IPS-15b (cell line): Measurements from ENCODE around the gene GLP2R.

Experiments
- H3K27me3 ChIP-seq: one replicate; pipeline ENCODE4 v1.6.1; 2013; ENCODE audit warnings: low read length; ENCODE audit not compliant: control insufficient read depth, insufficient read depth
- H3K36me3 ChIP-seq: one replicate; pipeline ENCODE4 v1.6.1; 2013; ENCODE audit warnings: low read length; ENCODE audit not compliant: control insufficient read depth, insufficient read depth
- H3K4me1 ChIP-seq: one replicate; pipeline ENCODE4 v1.6.1; 2013; ENCODE audit warnings: mild to moderate bottlenecking, low read length; ENCODE audit not compliant: control insufficient read depth, insufficient read depth
- H3K4me3 ChIP-seq: one replicate; pipeline ENCODE4 v1.5.1; 2013; ENCODE audit warnings: low read depth, low read length
- H3K9ac ChIP-seq: one replicate; pipeline ENCODE4 v1.6.1; 2013; ENCODE audit warnings: low read depth, mild to moderate bottlenecking, low read length
- H3K9me3 ChIP-seq: one replicate; pipeline ENCODE4 v1.6.1; 2013; ENCODE audit warnings: mild to moderate bottlenecking, low read length; ENCODE audit not compliant: control insufficient read depth, insufficient read depth

GLP2R gene

DNA sequence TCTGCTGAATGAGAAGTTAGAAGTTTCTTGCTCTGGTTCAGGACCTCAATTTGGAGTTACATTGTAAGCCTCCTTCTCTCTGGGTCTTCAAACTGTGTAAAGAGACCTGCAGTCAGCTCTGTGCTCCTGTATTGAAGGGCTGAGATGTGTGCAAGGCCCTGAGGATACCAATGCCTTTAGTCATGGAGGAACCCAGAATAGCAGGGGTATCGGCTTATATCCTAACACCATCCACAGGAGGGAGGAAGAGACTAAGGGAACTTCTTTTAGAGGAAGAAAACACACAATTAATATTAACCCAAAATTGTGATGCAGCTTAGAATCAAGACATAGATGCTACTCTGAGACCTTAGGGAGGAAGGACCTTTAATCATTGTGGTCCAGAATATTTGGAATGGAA, 36.5 kb downstream of the GLP2R start:
- Histone ChIP-seq H3K9me3 (no peaks in the 10 kb centered on the region), H3K9ac (no peak overlapping the region), H3K27me3 (no peaks in the 10 kb centered on the region), H3K36me3 (no peaks in the 10 kb centered on the region), H3K4me3 (no peak overlapping the region), H3K4me1 (no peaks in the 10 kb centered on the region)

DNA sequence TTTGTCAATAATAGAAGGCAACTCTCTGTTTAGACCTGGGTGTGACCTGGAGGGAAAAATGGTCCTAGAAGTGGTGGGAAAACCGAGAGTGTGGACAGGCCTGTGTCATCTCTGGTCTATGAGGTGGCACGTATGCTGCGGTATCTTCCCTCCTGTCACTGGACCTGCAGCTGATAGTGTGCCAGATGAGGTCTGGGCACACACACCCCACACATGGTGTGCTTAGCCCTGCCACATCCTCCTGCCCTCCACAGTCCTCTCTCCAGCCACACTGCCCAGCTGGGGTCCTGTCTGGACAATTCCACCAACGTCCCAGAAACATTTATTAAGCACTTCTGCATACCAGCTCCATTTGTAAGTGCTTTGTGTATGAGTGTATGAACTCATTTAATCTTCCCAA, 37.2 kb downstream of the GLP2R start:
- Histone ChIP-seq H3K4me3 (no peak overlapping the region), H3K36me3 (no peaks in the 10 kb centered on the region), H3K4me1 (no peaks in the 10 kb centered on the region), H3K9ac (no peak overlapping the region), H3K27me3 (no peaks in the 10 kb centered on the region), H3K9me3 (no peaks in the 10 kb centered on the region)

DNA sequence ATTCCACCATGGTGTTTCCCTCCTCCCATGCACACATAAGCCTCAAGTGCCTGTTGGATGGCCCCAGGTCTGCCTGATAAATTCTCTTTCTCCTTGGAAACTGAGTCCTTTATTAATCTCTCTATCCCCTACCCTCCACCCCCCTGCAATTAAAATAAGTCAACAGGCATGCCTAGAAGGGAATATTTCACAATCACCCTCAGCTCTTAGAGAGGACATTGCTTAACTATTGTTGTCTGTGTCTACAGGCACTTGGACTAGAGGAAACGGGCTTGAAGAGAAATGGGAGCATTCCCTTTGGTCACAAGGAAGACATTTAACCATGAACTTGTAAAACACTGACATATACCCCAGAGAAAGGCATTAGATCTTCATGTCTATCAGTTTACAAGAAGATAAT, 39.9 kb downstream of the GLP2R start:
- no peak overlapping the region for H3K4me3 ChIP-seq
- H3K27me3 ChIP-seq, result no peaks in the 10 kb centered on the region
- no peaks in the 10 kb centered on the region for H3K9me3 ChIP-seq
- H3K9ac ChIP-seq, result no peak overlapping the region
- no peaks in the 10 kb centered on the region for H3K4me1 ChIP-seq
- no peaks in the 10 kb centered on the region for H3K36me3 ChIP-seq

- H3K4me1 ChIP-seq, result no peaks in the 10 kb centered on the region
Observed at GRCh38 chr17:9868552-9868951, 42.8 kb downstream of the GLP2R start.

GRCh38 chr17:9872852-9873251, 47.1 kb downstream of the GLP2R start:
- no peak overlapping the region for H3K4me3 ChIP-seq
- no peaks in the 10 kb centered on the region for H3K27me3 ChIP-seq
- H3K9me3 ChIP-seq, result no peaks in the 10 kb centered on the region
- H3K36me3 ChIP-seq, result no peaks in the 10 kb centered on the region
- no peaks in the 10 kb centered on the region for H3K4me1 ChIP-seq
- no peak overlapping the region for H3K9ac ChIP-seq

More at GRCh38 chr17:9868552-9868951, 42.8 kb downstream of the GLP2R start:
- no peak overlapping the region for H3K4me3 ChIP-seq
- H3K27me3 ChIP-seq, result no peaks in the 10 kb centered on the region
- H3K9ac ChIP-seq, result no peak overlapping the region
- H3K9me3 ChIP-seq, result no peaks in the 10 kb centered on the region
- no peaks in the 10 kb centered on the region for H3K36me3 ChIP-seq

DNA sequence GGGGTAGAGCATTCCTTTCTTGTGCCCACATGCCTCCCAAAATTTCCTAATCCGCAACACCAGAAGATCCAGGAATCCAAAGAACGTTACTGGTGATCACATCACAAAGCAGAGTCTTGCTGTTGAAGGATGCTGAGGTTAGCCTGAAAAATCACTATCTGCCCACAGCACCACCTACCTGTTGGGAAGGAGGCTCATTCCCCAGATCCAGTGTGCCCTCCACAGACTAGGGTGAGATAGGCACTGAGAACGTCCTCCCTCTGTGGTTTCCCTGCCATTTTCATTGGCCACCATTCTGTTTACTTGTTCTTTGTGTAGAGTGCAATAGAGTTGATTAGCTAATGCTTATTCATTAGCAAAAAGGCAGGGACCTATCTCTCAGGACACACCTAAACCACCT, 49.0 kb downstream of the GLP2R start:
- Histone ChIP-seq H3K4me3 (no peak overlapping the region), H3K36me3 (no peaks in the 10 kb centered on the region), H3K9ac (no peak overlapping the region), H3K27me3 (no peaks in the 10 kb centered on the region), H3K4me1 (no peaks in the 10 kb centered on the region), H3K9me3 (no peaks in the 10 kb centered on the region)

GRCh38 chr17:9875441-9875840, 49.7 kb downstream of the GLP2R start:
- H3K4me1 ChIP-seq, result no peaks in the 10 kb centered on the region
- H3K36me3 ChIP-seq, result no peaks in the 10 kb centered on the region
- H3K27me3 ChIP-seq, result no peaks in the 10 kb centered on the region
- H3K4me3 ChIP-seq, result no peak overlapping the region
- no peak overlapping the region for H3K9ac ChIP-seq
- no peaks in the 10 kb centered on the region for H3K9me3 ChIP-seq

DNA sequence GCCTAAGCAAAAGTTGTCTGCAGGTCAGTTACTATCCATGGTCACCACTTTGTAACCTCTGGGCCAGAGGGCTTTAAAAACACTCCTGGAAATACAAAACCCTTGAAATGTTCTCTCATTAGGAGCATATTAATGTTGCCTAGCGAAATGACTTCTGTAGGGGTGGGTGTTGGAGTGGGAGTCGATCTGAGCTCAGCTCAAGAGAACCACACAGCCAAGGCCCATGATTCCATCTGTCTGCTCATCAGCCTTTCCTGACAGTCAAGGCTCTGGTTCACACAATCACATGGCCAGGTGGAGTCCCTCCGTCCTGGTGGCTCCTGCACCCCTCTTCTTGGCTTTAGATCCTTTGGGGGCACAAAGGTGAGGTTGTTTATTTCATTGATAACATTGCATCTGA, 52.6 kb downstream of the GLP2R start:
- no peaks in the 10 kb centered on the region for H3K9me3 ChIP-seq
- no peak overlapping the region for H3K4me3 ChIP-seq
- H3K36me3 ChIP-seq, result no peaks in the 10 kb centered on the region
- H3K4me1 ChIP-seq, result no peaks in the 10 kb centered on the region
- H3K27me3 ChIP-seq, result no peaks in the 10 kb centered on the region
- H3K9ac ChIP-seq, result no peak overlapping the region

- Histone ChIP-seq H3K9me3 (no peaks in the 10 kb centered on the region), H3K4me1 (no peaks in the 10 kb centered on the region), H3K4me3 (no peak overlapping the region), H3K36me3 (no peaks in the 10 kb centered on the region), H3K9ac (no peak overlapping the region), H3K27me3 (no peaks in the 10 kb centered on the region)
Observed at GRCh38 chr17:9878786-9879525, 53.2 kb downstream of the GLP2R start.

DNA sequence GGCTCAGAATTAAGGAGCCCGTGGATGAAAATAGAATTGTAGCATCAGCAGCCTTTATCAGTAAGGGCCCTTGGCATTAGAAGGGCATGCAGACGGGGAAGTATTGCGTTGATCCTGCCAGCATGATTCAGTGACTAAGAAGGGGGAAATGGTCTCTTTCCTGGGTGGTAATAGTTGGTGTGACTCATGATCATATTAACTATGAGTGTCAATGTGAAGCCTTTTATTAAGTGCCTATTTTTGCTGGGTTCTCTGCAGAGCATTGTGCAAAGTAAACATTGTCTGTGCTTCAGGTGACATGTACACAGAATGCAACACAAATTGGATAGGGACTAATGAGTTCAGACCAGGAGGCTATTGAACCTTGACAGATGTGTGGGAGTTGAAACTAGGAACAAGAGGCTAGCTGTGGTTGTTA, 54.9 kb downstream of the GLP2R start:
- H3K9ac ChIP-seq, result no peak overlapping the region
- H3K4me1 ChIP-seq, result no peaks in the 10 kb centered on the region
- no peaks in the 10 kb centered on the region for H3K27me3 ChIP-seq
- H3K36me3 ChIP-seq, result no peaks in the 10 kb centered on the region
- peaks cover 2% of the 10 kb centered on the region for H3K9me3 ChIP-seq
- H3K4me3 ChIP-seq, result no peak overlapping the region

GRCh38 chr17:9883451-9883850, 57.7 kb downstream of the GLP2R start:
- Histone ChIP-seq H3K36me3 (no peaks in the 10 kb centered on the region), H3K9me3 (peaks cover 2% of the 10 kb centered on the region), H3K9ac (no peak overlapping the region), H3K4me1 (no peaks in the 10 kb centered on the region), H3K27me3 (no peaks in the 10 kb centered on the region), H3K4me3 (no peak overlapping the region)

DNA sequence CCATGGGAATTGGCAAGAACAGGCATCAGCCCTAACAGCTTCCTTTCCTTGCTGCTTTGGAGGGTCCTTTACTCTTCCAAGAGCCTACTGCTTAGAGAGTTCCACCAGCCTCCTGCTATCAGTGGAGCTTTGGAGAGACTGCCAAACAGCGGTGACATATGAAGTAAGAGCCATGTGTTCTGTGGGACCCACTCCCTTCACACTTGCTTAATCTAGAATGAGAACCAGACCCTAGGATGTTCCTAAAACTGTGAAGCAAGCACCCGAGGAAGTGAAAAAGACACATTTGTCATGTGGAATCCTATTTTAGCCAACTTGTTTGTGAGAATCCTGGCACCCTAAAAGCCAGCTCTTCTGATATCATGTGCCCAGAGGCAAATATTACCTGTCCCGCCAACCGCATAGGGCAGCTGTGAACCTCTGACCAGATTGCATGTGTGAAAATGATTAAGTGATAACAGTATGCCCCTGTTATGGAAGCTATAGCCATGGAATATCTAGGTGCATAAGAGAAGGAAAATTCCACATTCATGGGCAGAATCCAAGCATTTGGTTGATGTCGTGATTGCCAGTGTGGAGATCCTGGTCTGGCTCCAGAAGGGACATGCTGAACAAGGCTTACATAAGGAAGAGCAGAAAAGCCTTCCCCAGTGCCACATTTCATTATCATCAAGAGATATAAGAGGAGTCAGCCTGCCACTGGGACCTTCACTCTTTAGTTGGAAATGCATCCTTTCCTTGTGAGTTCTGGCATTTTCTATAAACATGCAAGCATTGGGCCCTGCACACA, 60.6 kb downstream of the GLP2R start:
- H3K9me3 ChIP-seq, result peaks cover 2% of the 10 kb centered on the region
- no peak overlapping the region for H3K9ac ChIP-seq
- H3K27me3 ChIP-seq, result no peaks in the 10 kb centered on the region
- no peaks in the 10 kb centered on the region for H3K4me1 ChIP-seq
- H3K4me3 ChIP-seq, result no peak overlapping the region
- no peaks in the 10 kb centered on the region for H3K36me3 ChIP-seq
